ENCODE data around the gene FPR2.
"Not testable (repeated sequence)": the region's sequence is repeated elsewhere in the genome, so short reads cannot be mapped to it uniquely, and the experiment has no call there.

The FPR2 gene

DNA sequence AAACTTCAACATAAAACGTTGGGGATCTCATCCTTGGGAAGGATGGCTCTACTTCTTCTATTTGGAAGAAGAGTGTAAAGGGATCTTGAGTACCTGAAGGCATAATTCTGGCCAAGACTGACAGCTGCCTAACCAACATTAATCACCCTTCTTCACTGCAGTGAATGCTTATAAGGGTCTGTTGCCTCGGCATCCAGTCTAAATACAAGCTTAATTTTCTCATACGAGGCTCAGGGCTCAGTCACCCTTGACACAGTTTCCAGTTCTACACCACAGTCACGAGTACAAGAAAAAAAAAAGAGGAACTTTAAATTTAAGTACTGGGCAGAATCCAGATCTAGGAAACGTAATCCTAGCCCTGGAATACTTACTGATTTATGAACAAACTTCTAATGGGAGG, 43.0 kb downstream of the FPR2 start:
- DNase-seq (no peak), ATAC-seq (no peak)
- peaks cover 10 to 41% of the 10 kb centered on the region in 2 donors for H3K9me3 Mint-ChIP-seq
- H3K27me3 Mint-ChIP-seq, result peaks cover 10% of the 10 kb centered on the region
- H3K4me3 Mint-ChIP-seq, result no peak overlapping the region
- H3K27ac Mint-ChIP-seq, result no peak overlapping the region
- H3K4me1 Mint-ChIP-seq, result no peaks in the 10 kb centered on the region

GRCh38 chr19:51804789-51805188, 43.8 kb downstream of the FPR2 start:
- not testable (repeated sequence) for H3K27ac Mint-ChIP-seq, H3K4me3 Mint-ChIP-seq, H3K4me1 Mint-ChIP-seq, ATAC-seq, H3K27me3 Mint-ChIP-seq, DNase-seq
- peaks cover 10 to 38% of the 10 kb centered on the region in 2 donors for H3K9me3 Mint-ChIP-seq

DNA sequence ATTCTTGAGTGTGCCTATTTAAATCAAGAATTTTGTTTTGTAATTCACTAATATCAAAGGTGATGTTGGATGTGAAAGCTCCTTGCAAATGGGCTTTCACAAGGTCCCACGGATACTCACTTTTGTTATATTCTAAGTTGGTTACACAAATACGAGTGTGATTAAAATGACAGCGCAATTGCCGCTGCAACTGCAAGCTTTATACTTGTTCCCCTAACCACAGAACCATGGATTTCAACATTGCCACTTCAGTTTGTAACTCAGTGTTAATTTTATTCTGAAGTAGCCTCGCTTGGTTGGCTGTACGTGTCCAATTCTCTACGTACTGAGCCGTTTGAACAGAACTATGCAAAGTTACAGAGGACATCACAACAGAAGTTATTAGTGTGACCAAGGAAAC, 44.4 kb downstream of the FPR2 start:
- not testable (repeated sequence) for ATAC-seq, H3K4me1 Mint-ChIP-seq, H3K4me3 Mint-ChIP-seq, DNase-seq, H3K27ac Mint-ChIP-seq, H3K27me3 Mint-ChIP-seq
- H3K9me3 Mint-ChIP-seq, result peaks cover 7 to 32% of the 10 kb centered on the region in 2 donors

GRCh38 chr19:51806571-51806970, 45.6 kb downstream of the FPR2 start:
- H3K27ac Mint-ChIP-seq, H3K4me3 Mint-ChIP-seq, H3K4me1 Mint-ChIP-seq, H3K27me3 Mint-ChIP-seq, DNase-seq, ATAC-seq: not testable (repeated sequence)
- peaks cover 13 to 37% of the 10 kb centered on the region in 2 donors for H3K9me3 Mint-ChIP-seq

DNA sequence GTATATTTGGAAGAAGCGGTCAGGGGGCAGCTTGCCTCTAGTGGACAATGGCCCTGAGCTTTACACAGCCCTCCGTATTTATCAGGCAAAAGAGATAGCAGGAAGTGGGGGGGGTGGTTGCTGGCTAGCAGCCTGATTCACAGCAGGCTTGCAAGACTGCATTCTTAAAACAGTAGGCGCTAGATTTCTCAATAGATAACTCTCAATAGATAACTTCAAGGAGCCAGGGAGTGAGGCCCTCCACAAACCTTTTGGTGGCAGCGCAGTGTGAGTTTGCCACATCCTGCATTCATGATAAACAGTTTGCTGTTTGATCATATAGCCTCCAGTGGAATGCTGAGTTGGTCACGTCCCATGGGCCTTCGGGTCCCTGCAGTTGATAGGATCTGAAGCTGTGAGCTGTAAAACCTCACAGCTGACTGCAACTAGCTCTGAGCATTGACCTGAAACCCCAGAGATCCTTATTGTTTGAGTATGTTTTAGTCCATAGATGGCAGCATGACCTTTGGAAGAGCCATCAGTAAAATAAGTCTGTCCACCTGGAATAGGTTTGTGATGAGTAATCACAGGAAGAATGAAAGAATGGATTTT, 46.2 kb downstream of the FPR2 start:
- H3K4me3 Mint-ChIP-seq, result no peak overlapping the region
- H3K4me1 Mint-ChIP-seq, result no peaks in the 10 kb centered on the region
- H3K9me3 Mint-ChIP-seq, result peaks cover 15 to 39% of the 10 kb centered on the region in 2 donors
- no peak for ATAC-seq
- H3K27ac Mint-ChIP-seq, result no peak overlapping the region
- DNase-seq, result no peak
- no peaks in the 10 kb centered on the region for H3K27me3 Mint-ChIP-seq

DNA sequence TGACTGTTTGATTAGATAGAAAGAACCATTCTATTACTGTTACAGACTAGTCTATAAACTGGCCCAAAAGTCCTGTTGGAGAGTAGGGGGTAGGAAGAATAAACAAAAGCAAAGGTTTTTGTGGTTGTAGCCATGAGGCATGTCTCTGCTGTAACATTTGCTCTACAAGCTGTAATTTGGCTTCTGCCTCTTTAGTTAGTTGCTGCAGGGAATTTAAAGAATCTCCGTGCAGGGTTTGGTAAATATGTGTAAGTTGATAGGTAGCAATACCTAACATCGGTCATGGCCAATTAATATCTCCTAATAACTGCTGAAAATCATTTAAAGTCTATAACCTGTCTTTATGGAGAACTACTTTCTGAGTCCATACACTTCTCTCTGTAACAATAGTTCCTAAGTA, 46.9 kb downstream of the FPR2 start:
- H3K4me3 Mint-ChIP-seq, result no peak overlapping the region
- no peak for ATAC-seq
- H3K9me3 Mint-ChIP-seq, result peaks cover 15 to 39% of the 10 kb centered on the region in 2 donors
- no peaks in the 10 kb centered on the region for H3K27me3 Mint-ChIP-seq
- no peaks in the 10 kb centered on the region for H3K4me1 Mint-ChIP-seq
- DNase-seq, result no peak
- no peak overlapping the region for H3K27ac Mint-ChIP-seq

GRCh38 chr19:51808333-51808986, 47.5 kb downstream of the FPR2 start:
- ATAC-seq, result no peak
- no peak for DNase-seq
- H3K27ac Mint-ChIP-seq, result no peak overlapping the region
- H3K27me3 Mint-ChIP-seq, result no peaks in the 10 kb centered on the region
- H3K4me1 Mint-ChIP-seq, result no peaks in the 10 kb centered on the region
- peaks cover 11 to 34% of the 10 kb centered on the region in 2 donors for H3K9me3 Mint-ChIP-seq
- H3K4me3 Mint-ChIP-seq, result no peak overlapping the region

DNA sequence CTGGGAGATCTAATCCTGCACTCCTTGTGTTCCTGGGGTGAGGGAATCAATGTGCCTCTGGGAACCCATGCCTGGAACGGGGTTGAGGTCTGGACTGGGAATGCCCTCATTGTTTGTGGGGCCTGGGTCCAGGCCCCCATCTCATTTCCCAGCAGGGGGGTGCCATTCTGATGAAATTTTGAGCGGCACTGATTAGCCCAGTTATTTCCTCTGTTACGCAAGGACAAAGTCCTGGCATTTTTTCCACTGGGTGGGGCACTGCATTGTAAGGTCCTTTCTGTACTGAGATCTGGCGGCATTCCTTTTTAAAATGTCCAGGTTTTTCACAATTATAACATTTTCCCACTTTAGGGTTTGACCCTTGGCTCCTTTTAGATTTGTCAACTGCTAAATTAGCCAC, 48.8 kb downstream of the FPR2 start:
- DNase-seq, result no peak
- no peak overlapping the region for H3K27ac Mint-ChIP-seq
- no peaks in the 10 kb centered on the region for H3K4me1 Mint-ChIP-seq
- no peaks in the 10 kb centered on the region for H3K27me3 Mint-ChIP-seq
- no peak overlapping the region for H3K4me3 Mint-ChIP-seq
- ATAC-seq, result no peak
- H3K9me3 Mint-ChIP-seq, result peaks cover 11 to 32% of the 10 kb centered on the region in 2 donors

DNA sequence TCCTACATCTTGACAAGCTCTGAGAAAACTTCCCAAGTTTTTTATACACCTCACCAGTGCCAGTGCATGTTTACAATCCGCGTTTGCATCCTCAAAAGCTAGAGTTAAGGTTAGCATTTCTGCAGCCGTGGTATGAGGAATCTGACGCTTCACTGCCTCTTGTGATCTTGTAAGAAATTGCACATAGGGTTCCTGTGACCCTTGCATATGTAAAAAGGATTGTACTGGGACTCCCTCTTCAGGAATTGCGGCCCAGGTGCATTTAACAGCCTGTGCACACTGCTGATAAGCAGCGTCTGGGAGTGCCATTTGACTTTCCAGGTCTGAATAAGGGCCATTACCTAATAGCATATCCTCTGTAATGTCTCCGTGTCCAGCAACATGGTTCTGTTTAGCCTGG, 49.2 kb downstream of the FPR2 start:
- ATAC-seq (no peak), DNase-seq (no peak)
- Mint-ChIP-seq H3K9me3 (peaks cover 11 to 31% of the 10 kb centered on the region in 2 donors), H3K27me3 (no peaks in the 10 kb centered on the region), H3K27ac (no peak overlapping the region), H3K4me1 (no peaks in the 10 kb centered on the region), H3K4me3 (no peak overlapping the region)

DNA sequence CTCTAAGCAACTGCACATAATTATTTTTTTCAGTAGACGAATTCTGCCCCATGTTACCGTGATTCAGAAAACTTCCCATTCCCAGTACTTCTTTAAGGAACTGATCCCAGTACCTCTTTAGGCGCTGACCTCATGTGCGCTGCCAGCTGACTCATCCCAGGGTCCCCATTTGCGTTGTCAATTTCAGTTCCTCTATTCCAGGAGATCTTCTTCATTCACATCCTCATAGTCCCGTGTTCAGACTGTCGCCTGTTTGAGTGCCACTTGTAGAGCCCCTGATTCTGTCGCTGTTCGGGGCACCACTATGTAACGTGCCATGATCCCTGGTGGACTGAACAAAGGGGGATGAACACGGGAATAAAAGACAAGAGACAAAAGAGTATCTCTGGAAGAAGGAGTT, 50.4 kb downstream of the FPR2 start:
- H3K27me3 Mint-ChIP-seq, result no peaks in the 10 kb centered on the region
- no peak overlapping the region for H3K4me3 Mint-ChIP-seq
- ATAC-seq (no peak), DNase-seq (no peak)
- H3K4me1 Mint-ChIP-seq, result no peaks in the 10 kb centered on the region
- peaks cover 11 to 35% of the 10 kb centered on the region in 2 donors for H3K9me3 Mint-ChIP-seq
- H3K27ac Mint-ChIP-seq, result no peak overlapping the region

- ATAC-seq (no peak), DNase-seq (no peak)
- no peaks in the 10 kb centered on the region for H3K4me1 Mint-ChIP-seq
- H3K9me3 Mint-ChIP-seq, result peaks cover 27 to 49% of the 10 kb centered on the region in 2 donors
- no peak overlapping the region for H3K27ac Mint-ChIP-seq
- H3K27me3 Mint-ChIP-seq, result no peaks in the 10 kb centered on the region
- no peak overlapping the region for H3K4me3 Mint-ChIP-seq
These were observed 54.1 kb downstream of the FPR2 start for GRCh38 chr19:51815043-51815442.

- Mint-ChIP-seq H3K27ac (no peak overlapping the region), H3K9me3 (peaks cover 17 to 53% of the 10 kb centered on the region in 2 donors), H3K4me3 (no peak overlapping the region), H3K4me1 (no peaks in the 10 kb centered on the region), H3K27me3 (no peaks in the 10 kb centered on the region)
- ATAC-seq (no peak), DNase-seq (no peak)
These were observed 55.7 kb downstream of the FPR2 start for GRCh38 chr19:51816711-51817110.

DNA sequence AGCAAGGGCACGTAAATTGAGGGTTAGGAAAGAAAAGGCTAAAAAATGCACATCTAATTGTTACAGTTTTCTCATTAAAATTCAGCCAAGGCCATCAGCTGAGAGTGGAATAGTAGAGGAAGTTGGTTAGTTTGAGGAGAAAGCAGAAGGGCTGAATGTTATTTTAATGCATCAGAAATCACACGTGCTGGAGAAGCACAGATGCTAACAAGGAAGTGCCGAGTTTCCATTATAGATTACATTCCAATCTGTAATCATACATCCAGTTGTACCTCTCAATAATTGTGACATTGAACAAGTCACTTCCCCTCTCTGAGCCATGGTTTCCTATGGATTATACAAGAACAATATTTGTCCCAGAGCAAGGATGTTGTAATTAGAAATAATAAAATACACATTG, 59.0 kb downstream of the FPR2 start:
- H3K4me1 Mint-ChIP-seq, result no peaks in the 10 kb centered on the region
- H3K9me3 Mint-ChIP-seq, result peaks cover 32 to 63% of the 10 kb centered on the region in 2 donors
- H3K27me3 Mint-ChIP-seq, result no peaks in the 10 kb centered on the region
- DNase-seq, result no peak
- H3K4me3 Mint-ChIP-seq, result no peak overlapping the region
- H3K27ac Mint-ChIP-seq, result no peak overlapping the region
- ATAC-seq, result no peak

All from stimulated activated naive CD8-positive, alpha-beta T cell treated with anti-CD3 and anti-CD28 coated beads, Interleukin-15, amount 100 ng/mL, for 72 hours (primary cell).